Neural progenitor cell (in vitro differentiated cells): ENCODE data around the gene PPP2R2B. TPM values are rescaled to one million over a fixed set of nuclear protein-coding genes. Genes with fewer than 3 reads are reported as not detected.

Experiments
- DNase-seq: peaks from one replicate; pipeline ENCODE4 v3.0.0-alpha.2; 2016; ENCODE audit warnings: low spot score
- H2AFZ ChIP-seq: fragments of 200-600 bp; sonication (generic); replicated peaks from 2 replicates; pipeline ENCODE4 v1.6.1; 2016; ENCODE audit warnings: antibody characterized with exemption
- H3F3A ChIP-seq: fragments of 200-600 bp; sonication (generic); 2 replicates; pipeline ENCODE4 v1.6.1; 2016; ENCODE audit warnings: antibody characterized with exemption, low read depth
- H3K27ac ChIP-seq: fragments of 200-600 bp; sonication (generic); 2 replicates; pipeline ENCODE4 v1.5.1; 2016; ENCODE audit warnings: mild to moderate bottlenecking
- H3K27me3 ChIP-seq: fragments of 200-600 bp; sonication (generic); 2 replicates; pipeline ENCODE4 v1.6.1; 2016; ENCODE audit warnings: mild to moderate bottlenecking, moderate library complexity
- H3K36me3 ChIP-seq: fragments of 200-600 bp; sonication (generic); 2 replicates; pipeline ENCODE4 v1.5.1; 2016
- H3K4me1 ChIP-seq: fragments of 200-600 bp; sonication (generic); 2 replicates; pipeline ENCODE4 v1.6.1; 2016; ENCODE audit warnings: mixed run types
- H3K4me2 ChIP-seq: fragments of 200-600 bp; sonication (generic); 2 replicates; pipeline ENCODE4 v1.6.1; 2016
- H3K4me3 ChIP-seq: fragments of 200-600 bp; sonication (generic); 2 replicates; pipeline ENCODE4 v1.5.1; 2016
- H3K79me2 ChIP-seq: fragments of 200-600 bp; sonication (generic); 2 replicates; pipeline ENCODE4 v1.6.1; 2016; ENCODE audit warnings: low read depth
- H3K9ac ChIP-seq: fragments of 200-600 bp; sonication (generic); 2 replicates; pipeline ENCODE4 v1.6.1; 2016
- H3K9me3 ChIP-seq: fragments of 200-600 bp; sonication (generic); 2 replicates; pipeline ENCODE4 v1.5.1; 2016; ENCODE audit warnings: low read depth
- H4K20me1 ChIP-seq: fragments of 200-600 bp; sonication (generic); 2 replicates; pipeline ENCODE4 v1.6.1; 2016; ENCODE audit warnings: low read depth
- H3K27ac Mint-ChIP-seq: 3 replicates; pipeline ENCODE4 v1.8.0; 2021; ENCODE audit warnings: mixed read lengths
- H3K27me3 Mint-ChIP-seq: 2 replicates; pipeline ENCODE4 v1.8.0; 2022; ENCODE audit warnings: low read depth, mild to moderate bottlenecking, inconsistent platforms, moderate library complexity, mixed read lengths; ENCODE audit not compliant: insufficient read depth
- H3K36me3 Mint-ChIP-seq: 3 replicates; pipeline ENCODE4 v1.8.0; 2021; ENCODE audit warnings: mixed read lengths
- H3K4me1 Mint-ChIP-seq: 3 replicates; pipeline ENCODE4 v1.8.0; 2021; ENCODE audit warnings: mixed read lengths
- H3K4me3 Mint-ChIP-seq: 3 replicates; pipeline ENCODE4 v1.8.0; 2021; ENCODE audit warnings: mild to moderate bottlenecking, moderate library complexity, mixed read lengths
- H3K9me3 Mint-ChIP-seq: 3 replicates; pipeline ENCODE4 v1.8.0; 2020; ENCODE audit warnings: mixed read lengths
- CTCF ChIP-seq: fragments of 200-600 bp; sonication (generic); IDR thresholded peaks from 2 replicates; pipeline ENCODE4 v1.5.1; 2017; ENCODE audit warnings: antibody characterized with exemption, mild to moderate bottlenecking
- EZH2 ChIP-seq: fragments of 200-600 bp; sonication (generic); IDR thresholded peaks from 2 replicates; pipeline ENCODE4 v1.6.1; 2017; ENCODE audit warnings: antibody characterized with exemption, mild to moderate bottlenecking, moderate library complexity
- EZH2phosphoT487 ChIP-seq: fragments of 200-600 bp; sonication (generic); IDR thresholded peaks from 2 replicates; pipeline ENCODE4 v1.6.1; 2017; ENCODE audit warnings: antibody characterized with exemption
- total RNA-seq: library from RNA; depleted of rRNA; stranded (reverse); fragments of >200 nt; gene quantifications from 2 replicates; pipeline ENCODE4 v1.2.3, GENCODE V29; 2015; ENCODE audit warnings: low replicate concordance

Gene PPP2R2B
- total RNA-seq, 1 donor from 2014 or later = 26.6 TPM

DNA sequence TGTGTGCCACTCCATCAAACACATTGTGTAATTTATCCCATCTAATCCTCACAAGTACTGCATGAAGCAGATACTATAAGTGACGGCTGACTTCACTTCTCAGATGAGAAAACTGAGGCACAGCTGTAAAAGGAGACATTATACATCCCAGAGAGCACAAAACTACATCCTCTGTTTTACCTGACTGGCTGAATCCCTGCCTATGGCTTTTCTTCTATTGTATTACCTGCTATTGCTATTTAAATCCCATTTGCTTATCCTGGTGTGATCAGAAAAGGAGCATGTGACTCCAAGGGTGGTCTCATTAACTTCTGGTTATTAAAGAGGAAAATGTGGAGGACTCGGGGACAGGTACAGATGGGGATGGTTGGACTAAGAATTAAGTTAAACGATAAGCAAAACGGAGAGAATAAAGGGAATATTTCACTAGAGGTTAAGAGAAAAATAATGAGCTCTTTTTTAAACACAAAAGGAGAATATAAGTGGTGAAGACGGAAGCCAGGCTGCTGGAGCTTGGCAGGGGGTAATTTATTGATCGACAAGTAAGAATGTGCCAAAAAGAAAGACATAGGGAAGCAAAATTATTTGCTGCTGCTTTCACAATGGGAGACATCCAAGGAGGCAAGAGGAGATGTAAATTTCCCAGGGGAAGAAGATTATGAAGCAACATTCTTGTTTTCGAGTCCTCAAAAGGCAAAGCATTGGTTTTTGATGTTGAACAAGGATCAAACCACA lies 206.8 kb downstream of the PPP2R2B start:
- no peaks in the 10 kb centered on the region for H4K20me1 ChIP-seq
- no peaks in the 10 kb centered on the region for H3K27me3 ChIP-seq
- Mint-ChIP-seq H3K36me3 (no peaks in the 10 kb centered on the region), H3K4me1 (peaks cover 21% of the 10 kb centered on the region), H3K9me3 (no peaks in the 10 kb centered on the region), H3K27ac (peak overlapping the region; percentile 17), H3K4me3 (no peak overlapping the region), H3K27me3 (no peaks in the 10 kb centered on the region)
- H3K9ac ChIP-seq = no peak overlapping the region
- peaks cover 18% of the 10 kb centered on the region for H3K4me1 ChIP-seq
- peaks cover 9% of the 10 kb centered on the region for H3F3A ChIP-seq
- H3K79me2 ChIP-seq = no peaks in the 10 kb centered on the region
- H3K36me3 ChIP-seq = no peaks in the 10 kb centered on the region
- H3K4me3 ChIP-seq = no peak overlapping the region
- TF ChIP-seq EZH2 = no peak
- no peak for TF ChIP-seq CTCF
- TF ChIP-seq EZH2phosphoT487 = no peak
- no peaks in the 10 kb centered on the region for H3K9me3 ChIP-seq
- DNase-seq = no peak
- peak overlapping the region; percentile 1 for H2AFZ ChIP-seq
- H3K4me2 ChIP-seq = peak overlapping the region; percentile 47
- peak overlapping the region; percentile 4 for H3K27ac ChIP-seq

DNA sequence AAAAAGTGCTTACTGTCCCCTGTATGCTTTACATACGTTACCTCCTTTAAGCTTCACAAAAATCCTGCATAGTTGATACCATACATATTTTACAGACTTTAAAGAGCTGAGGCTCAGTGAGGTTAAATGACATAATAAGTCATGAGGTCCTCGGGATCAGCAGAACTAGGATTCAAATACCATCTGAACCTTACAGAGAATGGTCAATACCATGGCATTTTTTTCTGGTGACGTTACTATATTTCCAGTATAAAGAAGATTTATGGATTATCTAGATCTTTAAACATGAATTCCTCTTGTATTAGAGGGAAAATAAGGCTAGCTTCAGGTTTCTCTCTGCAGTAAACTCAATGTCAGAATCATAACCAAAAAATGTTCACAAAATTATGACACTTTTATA lies 208.9 kb downstream of the PPP2R2B start:
- H3K79me2 ChIP-seq = no peaks in the 10 kb centered on the region
- peaks cover 2% of the 10 kb centered on the region for H3K9me3 Mint-ChIP-seq
- no peak for DNase-seq
- H3K4me3 ChIP-seq = no peak overlapping the region
- H4K20me1 ChIP-seq = no peaks in the 10 kb centered on the region
- no peak overlapping the region for H3K27ac Mint-ChIP-seq
- H3K36me3 ChIP-seq = no peaks in the 10 kb centered on the region
- no peak overlapping the region for H3K9ac ChIP-seq
- no peak overlapping the region for H3K27ac ChIP-seq
- H3K9me3 ChIP-seq = no peaks in the 10 kb centered on the region
- peaks cover 9% of the 10 kb centered on the region for H3F3A ChIP-seq
- no peaks in the 10 kb centered on the region for H3K27me3 ChIP-seq
- H2AFZ ChIP-seq = no peak overlapping the region
- no peaks in the 10 kb centered on the region for H3K36me3 Mint-ChIP-seq
- H3K4me2 ChIP-seq = no peak overlapping the region
- H3K4me1 ChIP-seq = peaks cover 18% of the 10 kb centered on the region
- H3K4me3 Mint-ChIP-seq = no peak overlapping the region
- TF ChIP-seq EZH2phosphoT487 (no peak), CTCF (no peak), EZH2 (no peak)
- H3K4me1 Mint-ChIP-seq = peaks cover 15% of the 10 kb centered on the region
- H3K27me3 Mint-ChIP-seq = no peaks in the 10 kb centered on the region

DNA sequence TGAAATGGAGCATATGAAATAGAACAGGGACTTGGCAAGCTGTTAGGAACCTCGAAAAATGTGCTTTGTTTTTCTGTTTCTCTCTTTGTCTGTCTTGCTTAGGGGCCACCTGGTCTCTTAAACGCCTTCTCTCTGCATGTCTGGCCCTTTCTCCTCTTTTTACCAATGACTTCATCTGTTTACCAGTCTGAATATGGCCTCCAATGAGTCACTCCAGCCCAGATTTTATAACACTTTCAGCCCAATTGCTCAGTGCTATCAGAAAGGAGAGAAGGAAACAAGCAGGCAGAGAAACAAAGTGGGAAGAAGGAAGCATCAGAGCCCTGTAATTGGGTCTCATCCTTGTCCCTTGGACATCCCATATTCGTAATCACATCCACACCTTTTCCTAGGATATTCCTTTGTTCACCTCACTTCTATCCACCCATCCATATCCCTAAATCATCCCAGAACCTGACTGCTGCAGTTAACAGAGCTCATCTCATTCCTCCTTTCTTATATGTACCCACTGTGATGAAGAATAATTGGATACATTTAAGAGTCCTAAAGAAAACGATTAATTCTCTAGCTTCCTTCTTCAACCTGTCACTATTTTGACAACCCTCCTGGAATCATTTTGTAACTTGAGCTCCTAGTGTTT lies 210.8 kb downstream of the PPP2R2B start:
- DNase-seq = no peak
- no peak overlapping the region for H3K9ac ChIP-seq
- H3K4me2 ChIP-seq = no peak overlapping the region
- peaks cover 9% of the 10 kb centered on the region for H3F3A ChIP-seq
- peaks cover 18% of the 10 kb centered on the region for H3K4me1 ChIP-seq
- no peaks in the 10 kb centered on the region for H4K20me1 ChIP-seq
- no peaks in the 10 kb centered on the region for H3K36me3 ChIP-seq
- TF ChIP-seq EZH2phosphoT487 = no peak
- no peak for TF ChIP-seq CTCF
- TF ChIP-seq EZH2 = no peak
- no peak overlapping the region for H3K4me3 Mint-ChIP-seq
- no peaks in the 10 kb centered on the region for H3K27me3 Mint-ChIP-seq
- no peak overlapping the region for H3K27ac Mint-ChIP-seq
- H3K27me3 ChIP-seq = no peaks in the 10 kb centered on the region
- no peak overlapping the region for H3K27ac ChIP-seq
- no peaks in the 10 kb centered on the region for H3K9me3 ChIP-seq
- no peak overlapping the region for H2AFZ ChIP-seq
- H3K79me2 ChIP-seq = no peaks in the 10 kb centered on the region
- no peak overlapping the region for H3K4me3 ChIP-seq
- H3K9me3 Mint-ChIP-seq = peaks cover 6% of the 10 kb centered on the region
- H3K4me1 Mint-ChIP-seq = peaks cover 15% of the 10 kb centered on the region
- no peaks in the 10 kb centered on the region for H3K36me3 Mint-ChIP-seq
